LoVo (cell line): Measurements from ENCODE around the gene CDH26.

Experiments
- DNase-seq: peaks from one replicate; pipeline ENCODE4 v3.0.0-alpha.2; 2016; ENCODE audit warnings: low spot score

The CDH26 gene

DNA sequence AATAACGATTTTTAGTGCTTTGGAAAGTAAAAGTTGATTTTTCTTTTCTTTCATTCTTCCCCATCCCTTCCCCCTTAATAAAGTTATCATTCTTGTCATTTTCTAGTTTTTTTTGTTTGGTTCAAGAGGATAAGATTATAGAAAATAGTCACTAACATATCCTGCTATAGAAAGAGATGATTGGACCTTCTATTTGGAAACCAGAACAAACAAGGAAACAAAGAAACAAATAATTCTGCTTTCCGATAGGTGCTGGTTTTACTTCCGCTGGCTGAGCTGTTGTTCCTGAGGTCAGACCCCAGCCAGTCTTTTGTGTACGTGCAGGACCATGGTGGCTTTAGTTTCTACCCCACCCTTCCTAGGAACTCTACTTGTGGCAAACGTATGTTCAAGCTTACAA lies at the start of gene CDH26:
Gene CDH26 (plus strand): TSS at position 301 of the 400 bp plus-strand sequence. CDS start 304 bp downstream, outside the sequence.
- no peak for DNase-seq

- DNase-seq: no peak
Observed at GRCh38 chr20:59908855-59909254, 49.4 kb upstream of the CDH26 start.

DNA sequence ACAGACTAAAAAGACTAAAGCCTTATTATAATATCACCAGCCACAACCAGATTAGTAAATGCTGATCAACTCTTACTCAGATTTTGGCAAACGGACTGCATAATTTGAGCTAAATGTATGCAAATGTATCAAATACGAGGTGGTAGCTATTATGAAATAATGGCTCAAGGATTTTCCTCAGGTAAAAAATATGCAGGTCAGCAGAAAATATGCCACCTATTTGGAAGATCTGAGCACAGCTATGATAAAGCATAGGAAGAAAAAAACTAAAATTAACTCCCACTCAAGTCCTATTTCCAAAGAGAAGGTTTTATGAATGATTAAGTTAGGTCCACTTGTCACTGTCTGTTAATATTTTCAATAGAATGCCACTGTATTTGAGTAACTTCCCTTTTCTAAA lies 47.2 kb upstream of the CDH26 start:
- DNase-seq: no peak

DNA sequence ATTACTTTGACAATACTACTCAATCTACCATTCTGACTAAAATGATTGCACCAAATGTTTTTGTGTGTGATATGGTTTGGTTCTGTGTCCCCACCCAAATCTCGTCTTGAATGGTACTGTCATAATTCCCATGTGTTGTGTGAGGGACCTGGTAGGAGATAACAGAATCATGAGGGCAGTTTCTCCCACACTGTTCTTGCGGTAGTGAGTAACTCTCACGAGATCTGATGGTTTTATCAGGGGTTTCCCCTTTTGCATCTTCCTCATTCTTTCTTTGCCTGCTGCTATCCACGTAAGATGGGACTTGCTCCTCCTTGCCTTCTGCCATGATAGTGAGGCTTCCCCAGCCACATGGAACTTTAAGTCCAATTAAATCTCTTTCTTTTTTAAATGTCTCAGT lies 45.6 kb upstream of the CDH26 start:
- DNase-seq: no peak

GRCh38 chr20:59920944-59921343 lies 37.3 kb upstream of the CDH26 start:
- no peak for DNase-seq

GRCh38 chr20:59923514-59923913 lies 34.7 kb upstream of the CDH26 start:
- DNase-seq: no peak

DNA sequence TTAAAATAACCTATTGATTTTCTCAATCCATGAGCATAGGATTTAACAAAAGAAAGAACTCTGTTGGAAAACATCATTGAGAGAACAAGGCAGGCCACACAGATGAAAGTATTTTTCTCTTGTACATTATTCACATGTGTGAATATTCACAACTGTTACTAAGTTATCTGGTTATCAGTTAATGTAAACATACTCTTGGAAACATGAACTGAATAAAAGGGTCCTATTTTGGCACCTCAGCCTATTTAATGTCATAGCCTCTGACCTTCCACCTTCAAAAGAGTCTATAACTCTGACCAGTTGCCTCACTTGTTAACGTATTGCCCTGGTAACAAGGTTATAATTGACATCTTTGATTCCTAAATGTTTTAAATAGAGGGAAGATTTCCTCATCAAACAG lies 32.9 kb upstream of the CDH26 start:
- no peak for DNase-seq

DNA sequence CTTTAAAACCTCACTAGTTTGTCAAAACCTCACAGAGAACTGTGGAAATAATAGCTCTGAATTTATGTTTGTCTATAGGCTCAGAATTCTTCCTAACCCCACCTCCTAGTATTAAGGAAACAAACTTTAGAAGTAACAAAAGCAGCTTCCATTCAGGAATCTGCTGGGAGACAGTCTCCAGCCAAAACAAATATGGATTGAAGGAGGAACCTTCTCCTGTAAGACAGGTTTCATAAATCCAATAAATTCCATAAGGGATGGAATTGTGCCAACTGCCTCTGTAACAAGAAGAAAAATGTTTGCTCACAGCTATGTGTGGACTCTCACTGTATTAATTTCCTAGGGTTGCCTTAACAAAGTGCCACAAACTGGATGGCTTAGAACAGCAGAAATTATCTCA lies 32.3 kb upstream of the CDH26 start:
- peak; percentile 67 for DNase-seq

DNA sequence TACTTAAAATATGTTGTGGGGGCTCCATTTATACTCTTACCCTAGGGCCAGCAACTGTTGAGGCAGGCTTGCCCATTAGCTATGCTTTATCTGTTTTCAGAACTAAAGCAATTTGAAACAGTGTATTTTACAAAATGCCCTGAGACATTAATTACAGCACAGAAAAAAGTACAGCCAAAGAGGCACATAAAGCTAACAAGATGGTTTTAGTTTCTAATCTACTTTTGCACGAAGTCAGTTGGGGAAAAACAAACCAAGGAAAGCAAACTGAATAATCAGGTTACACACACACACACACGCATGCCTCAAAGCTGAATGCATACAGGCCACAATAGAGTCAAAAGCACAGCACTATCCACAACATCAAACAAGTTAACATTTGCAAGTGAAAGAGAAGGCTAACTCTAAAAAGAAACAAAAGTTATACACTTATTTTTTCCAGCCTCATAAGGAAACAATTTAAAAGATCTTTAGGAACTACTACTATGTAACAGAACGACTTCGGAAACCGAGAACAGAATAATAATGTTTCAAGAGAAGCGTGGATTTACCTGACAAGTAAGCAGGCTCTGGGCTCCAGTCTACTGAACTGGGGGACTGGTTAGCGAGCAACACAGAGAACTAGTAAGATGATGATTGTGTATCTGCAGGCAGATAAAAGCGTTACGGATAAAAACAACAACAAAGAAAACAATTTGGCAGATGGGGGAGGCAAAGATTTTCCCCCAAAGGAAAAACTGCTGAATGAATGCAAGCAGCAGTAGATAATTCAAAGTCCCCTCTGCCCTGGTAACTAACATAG lies 26.5 kb upstream of the CDH26 start:
- no peak for DNase-seq

DNA sequence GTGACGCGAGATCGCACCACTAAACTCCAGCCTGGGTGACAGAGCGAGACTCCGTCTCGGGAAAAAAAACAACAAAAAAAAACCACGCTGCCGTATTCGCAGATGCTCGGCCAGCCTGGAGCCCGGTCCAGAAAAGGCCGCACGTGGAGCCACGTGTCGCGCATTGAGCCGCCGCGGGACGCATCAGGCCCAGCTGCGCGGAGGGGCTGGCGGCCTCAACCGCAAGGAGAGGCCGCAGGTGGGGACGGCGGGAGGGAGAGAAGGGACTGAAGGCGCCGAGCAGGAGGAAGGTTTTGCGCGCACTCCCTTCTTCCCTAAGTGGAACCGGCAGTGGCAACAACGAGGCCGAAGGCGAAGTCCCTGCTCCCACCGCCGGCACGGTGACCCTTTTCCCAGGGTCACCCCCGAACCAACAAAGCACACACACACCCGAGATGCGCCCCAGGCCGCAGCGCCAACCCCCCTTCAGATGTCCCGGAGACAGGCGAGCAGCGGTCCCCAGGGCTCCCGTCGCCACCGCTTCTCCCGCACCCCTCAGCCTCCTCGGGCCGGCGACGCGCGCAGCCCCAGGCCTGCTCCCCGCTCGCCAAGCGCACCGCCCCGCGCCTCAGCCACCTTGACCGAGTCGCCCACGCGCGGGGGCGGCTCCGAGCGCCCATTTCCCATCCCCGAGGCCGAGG lies 25.5 kb upstream of the CDH26 start:
- DNase-seq: no peak

GRCh38 chr20:59933296-59933848 lies 24.9 kb upstream of the CDH26 start, which contains the start of gene SYCP2:
Gene SYCP2, minus strand, starts transcription at chr20:59933637. Its CDS starts 11,224 bp downstream, at chr20:59922413.
- no peak for DNase-seq

DNA sequence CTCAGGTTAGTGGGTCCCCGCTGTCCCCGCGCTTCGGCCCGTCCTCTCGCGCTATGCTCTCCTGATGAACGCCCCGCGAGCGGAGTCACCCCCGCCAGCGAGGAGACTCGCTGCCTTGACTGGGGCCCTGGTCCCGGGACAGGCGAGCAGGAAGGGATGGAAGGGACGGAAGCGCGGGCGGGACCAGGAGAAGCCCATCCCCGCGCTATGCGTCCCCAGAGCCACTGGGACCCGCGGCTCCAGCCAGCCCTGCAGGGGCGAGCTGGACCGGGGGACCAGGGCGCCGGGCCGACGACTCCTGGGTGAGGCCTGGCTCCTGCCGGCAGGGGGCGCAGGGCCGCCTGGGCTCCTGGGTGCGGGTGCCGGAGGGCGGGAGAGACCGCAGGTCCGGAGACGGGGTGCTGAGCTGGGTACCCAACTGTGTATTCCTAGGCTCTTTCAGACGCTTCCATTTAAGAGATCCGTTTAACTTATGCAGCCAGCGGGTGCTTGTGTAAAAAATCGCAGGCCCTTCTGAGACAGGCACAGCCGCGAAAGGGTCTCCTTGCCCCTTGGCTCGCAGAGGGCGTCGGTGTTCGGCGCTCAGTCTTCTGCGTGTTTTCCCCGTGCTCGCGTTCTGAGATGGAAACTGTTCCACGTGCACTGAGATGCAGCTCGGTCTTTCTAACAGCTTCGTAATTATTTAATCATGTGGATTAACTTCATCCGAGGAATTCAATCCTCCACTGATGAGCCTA lies 24.2 kb upstream of the CDH26 start:
- peak; percentile 52 for DNase-seq

GRCh38 chr20:59935457-59936185 lies 22.6 kb upstream of the CDH26 start:
- no peak for DNase-seq

DNA sequence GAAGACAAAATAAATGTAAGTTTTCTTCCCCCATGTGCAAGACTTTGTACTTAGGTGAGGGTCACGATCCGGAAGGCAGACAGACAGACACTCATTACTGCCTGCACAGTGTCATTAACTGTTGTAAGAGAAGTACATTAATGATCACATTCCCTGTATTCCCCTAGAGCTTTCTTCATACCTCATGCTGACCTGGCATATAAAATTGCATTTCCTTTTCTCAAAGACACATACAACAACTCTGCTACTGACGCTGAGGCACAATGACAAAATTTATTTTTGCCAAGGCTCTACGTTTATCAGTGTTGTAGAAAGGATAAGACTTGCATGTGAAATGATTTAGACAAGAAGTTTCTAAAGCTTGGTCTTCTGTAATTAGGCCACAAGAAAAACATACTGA lies 21.8 kb upstream of the CDH26 start:
- DNase-seq: no peak

DNA sequence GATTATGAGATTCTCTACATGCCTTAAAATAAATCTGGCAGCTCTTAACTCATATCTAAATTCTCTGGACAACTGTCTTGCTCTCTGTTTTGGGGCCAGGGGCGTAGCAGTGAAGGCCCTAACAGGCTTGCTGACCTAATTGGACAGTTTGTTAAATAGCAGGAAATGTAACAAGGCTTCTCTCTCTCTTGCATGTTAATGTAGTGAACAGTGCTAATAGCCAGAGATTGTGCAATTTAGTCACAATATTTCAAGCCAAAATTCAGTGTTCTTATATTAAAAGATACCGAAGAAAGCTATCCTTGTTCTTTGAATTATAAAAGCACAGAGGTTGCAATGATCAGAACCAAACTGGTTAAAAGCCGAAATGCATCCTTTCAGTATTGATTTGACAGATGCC lies 21.1 kb upstream of the CDH26 start:
- DNase-seq: no peak

DNA sequence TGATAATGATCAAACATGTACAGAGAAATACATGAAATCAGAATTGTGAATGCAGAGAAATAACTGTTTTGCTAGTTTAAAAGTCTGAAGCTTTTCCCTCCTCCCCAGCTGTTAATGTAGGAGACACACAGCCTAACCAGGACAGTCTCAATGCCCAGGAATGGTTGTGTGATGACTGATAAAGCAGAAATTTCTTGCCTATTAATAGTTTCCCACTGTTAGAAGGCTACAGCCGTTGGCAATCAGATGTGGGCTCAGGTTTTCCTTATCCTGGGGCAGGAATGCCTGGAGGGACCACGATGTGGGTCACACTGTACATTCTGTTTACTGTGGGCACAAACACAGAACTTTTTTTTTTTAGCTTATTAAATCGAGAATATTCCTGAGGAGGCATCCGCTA lies 20.0 kb upstream of the CDH26 start:
- DNase-seq: no peak

DNA sequence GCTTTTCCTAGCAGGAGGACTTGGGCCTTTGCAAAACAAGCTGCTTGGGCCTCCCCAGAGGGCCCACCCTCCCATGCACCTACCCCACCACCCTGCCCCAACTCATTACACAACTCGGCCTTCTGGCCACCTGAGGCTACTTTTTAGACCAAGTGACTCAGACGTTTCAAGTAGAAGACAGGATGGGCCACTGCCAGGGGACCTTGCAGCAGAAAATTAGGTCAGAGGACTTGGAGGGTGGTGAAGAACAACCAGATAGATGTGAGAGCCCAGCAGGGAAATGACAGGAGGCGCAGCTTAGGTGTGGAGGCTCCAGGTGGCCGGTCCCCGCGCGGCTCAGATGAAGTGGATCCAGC lies 19.5 kb upstream of the CDH26 start:
- no peak for DNase-seq

DNA sequence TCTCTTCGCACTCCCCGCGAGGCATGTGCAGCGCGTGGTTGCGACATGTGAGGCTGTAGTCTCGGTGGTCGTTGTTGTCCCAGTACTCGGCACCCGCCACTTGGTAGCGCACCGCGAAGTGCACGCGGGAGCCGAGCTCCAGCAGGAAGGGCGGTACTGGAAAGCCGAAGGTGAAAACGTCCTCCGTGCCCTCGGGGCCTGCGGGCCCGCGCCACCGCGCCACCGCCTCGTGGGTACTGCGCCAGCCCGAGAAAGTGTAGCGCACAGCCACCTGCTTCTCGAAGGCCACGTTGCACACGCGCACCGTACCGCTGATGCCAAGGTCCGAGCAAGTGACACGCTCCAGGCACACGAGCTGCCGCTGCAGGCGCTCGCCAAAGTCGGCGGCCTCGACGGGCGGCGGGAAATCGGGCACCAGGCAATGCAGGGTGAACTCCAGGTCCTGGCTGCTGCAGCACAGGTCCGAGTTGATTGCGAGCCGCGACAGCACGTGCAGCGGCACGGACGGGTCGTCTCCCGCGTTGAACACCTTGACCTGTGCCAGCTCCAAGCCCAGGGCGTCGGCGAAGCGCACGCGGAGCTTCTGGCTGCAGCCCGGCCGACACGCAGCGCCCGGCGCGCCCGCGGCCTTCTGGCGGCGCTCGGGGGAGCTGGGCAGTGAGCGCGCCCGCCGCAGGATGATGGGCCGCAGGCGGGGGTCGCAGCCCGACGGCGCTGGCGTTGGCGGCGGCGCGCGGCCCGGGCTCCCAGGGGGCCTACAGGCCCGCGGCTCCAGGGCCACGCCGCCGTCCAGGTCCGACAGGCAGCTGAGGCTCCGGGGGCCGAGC lies 19.0 kb upstream of the CDH26 start:
- no peak for DNase-seq

DNA sequence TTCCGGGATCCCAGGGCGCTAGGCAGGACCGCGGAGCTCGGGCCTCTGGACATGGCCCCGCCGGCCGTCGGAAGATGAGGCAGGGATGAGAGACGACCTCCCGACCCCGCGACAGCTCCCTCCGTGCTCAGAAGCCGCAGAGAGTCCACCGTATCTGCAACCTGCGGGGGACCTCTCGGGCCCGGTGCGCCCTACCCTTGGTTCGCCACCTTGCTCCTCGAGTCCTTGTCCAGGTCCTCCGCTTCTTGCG lies 18.4 kb upstream of the CDH26 start:
- no peak for DNase-seq

DNA sequence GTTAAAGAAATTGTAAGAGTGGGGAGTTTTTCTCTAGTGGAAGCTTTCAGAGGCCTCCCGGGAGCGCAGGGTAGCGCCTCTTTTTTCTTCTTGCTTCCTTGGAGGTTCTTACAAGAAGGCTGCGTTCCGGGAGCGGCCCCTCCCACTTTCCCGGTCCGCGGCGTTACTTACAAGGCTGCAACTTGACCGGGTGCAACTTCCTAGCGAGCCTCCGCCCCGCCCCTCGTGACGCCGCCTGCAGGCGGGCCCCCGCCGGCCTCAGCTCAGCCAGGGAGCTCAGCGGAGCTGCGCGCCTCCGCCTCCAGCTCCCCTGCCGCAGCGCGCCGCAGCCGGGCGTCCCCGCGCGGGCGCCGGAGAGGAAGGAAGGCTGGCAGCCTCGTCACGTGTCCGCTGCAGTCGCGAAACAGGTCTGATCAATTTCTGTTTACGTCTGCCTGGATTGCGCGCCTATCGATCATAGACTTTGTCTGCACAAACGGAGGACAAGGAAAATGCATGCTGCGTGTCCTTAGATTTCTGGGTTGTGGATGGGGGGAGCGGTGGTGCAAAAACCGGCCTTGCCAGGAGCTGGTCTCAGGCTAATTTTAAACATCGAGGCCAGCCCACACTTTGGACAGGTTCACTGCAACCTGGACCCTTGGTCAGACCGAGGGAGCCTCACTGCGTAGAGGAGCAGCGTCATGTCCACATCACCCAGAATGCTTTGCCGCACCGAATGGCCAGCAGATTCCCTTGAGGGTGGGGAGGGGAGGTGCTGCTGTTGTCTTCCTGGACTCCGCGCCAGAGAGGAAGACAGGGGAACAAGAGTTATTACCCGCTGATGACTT lies 17.9 kb upstream of the CDH26 start, which contains the start of the genes FAM217B and PPP1R3D:
Gene FAM217B (plus strand): TSS at position 261 of the 827 bp plus-strand sequence. CDS start 3,555 bp downstream, outside the sequence.
Gene PPP1R3D (minus strand): TSS at position 177 of the 827 bp plus-strand sequence. CDS start 374 bp downstream, outside the sequence.
- peak; percentile 95 for DNase-seq
